ENCODE measurements around the gene BBS4.

BBS4 gene

GRCh38 chr15:72732086-72732485, 46.1 kb downstream of the BBS4 start:
- H3K36me3 ChIP-seq (replicated peaks; ENCODE audit: low read depth, low read length): peaks cover 19% of the 10 kb centered on the region
- TF ChIP-seq CTCF (IDR thresholded peaks at IDR 0.05; ENCODE audit: low read depth, low read length) (no peak), EZH2phosphoT487 (IDR thresholded peaks at IDR 0.05; ENCODE audit: low read depth) (no peak)
- H3K27ac ChIP-seq (ENCODE audit: low read length): no peak overlapping the region
- H2AFZ ChIP-seq (ENCODE audit: low read depth, low read length): no peak overlapping the region
- no peak overlapping the region for H3K9ac ChIP-seq (ENCODE audit: low read length)
- H4K20me1 ChIP-seq (ENCODE audit: insufficient read depth, low read length): 0 out of 2 replicates have a peak, but pooled peaks cover 3% of the 10 kb centered on the region
- no peak overlapping the region for H3K4me2 ChIP-seq (ENCODE audit: low read length)
- H3K79me2 ChIP-seq (ENCODE audit: low read length): no peaks in the 10 kb centered on the region
- no peaks in the 10 kb centered on the region for H3K9me3 ChIP-seq (ENCODE audit: insufficient read depth, low read length)
- no peaks in the 10 kb centered on the region for H3K27me3 ChIP-seq (ENCODE audit: low read depth, low read length)
- H3K4me3 ChIP-seq (ENCODE audit: low read length): no peak overlapping the region
- H3K4me1 ChIP-seq (ENCODE audit: low read length): no peaks in the 10 kb centered on the region

GRCh38 chr15:72732516-72732915, 46.5 kb downstream of the BBS4 start:
- H3K9ac ChIP-seq (ENCODE audit: low read length): no peak overlapping the region
- no peak for TF ChIP-seq CTCF (IDR thresholded peaks at IDR 0.05; ENCODE audit: low read depth, low read length)
- TF ChIP-seq EZH2phosphoT487 (IDR thresholded peaks at IDR 0.05; ENCODE audit: low read depth): no peak
- no peak overlapping the region for H3K4me3 ChIP-seq (ENCODE audit: low read length)

GRCh38 chr15:72733941-72734738, 48.1 kb downstream of the BBS4 start:
- no peak for TF ChIP-seq EZH2phosphoT487 (IDR thresholded peaks at IDR 0.05; ENCODE audit: low read depth)
- no peak for TF ChIP-seq CTCF (IDR thresholded peaks at IDR 0.05; ENCODE audit: low read depth, low read length)
- Histone ChIP-seq H4K20me1 (ENCODE audit: insufficient read depth, low read length) (0 out of 2 replicates have a peak, but pooled peaks cover 3% of the 10 kb centered on the region), H3K4me1 (ENCODE audit: low read length) (peaks cover 5% of the 10 kb centered on the region; the same call in 1 of the 2 replicates), H3K27me3 (ENCODE audit: low read depth, low read length) (no peaks in the 10 kb centered on the region), H3K79me2 (ENCODE audit: low read length) (no peaks in the 10 kb centered on the region), H3K9me3 (ENCODE audit: insufficient read depth, low read length) (no peaks in the 10 kb centered on the region), H3K27ac (ENCODE audit: low read length) (no peak overlapping the region), H3K9ac (ENCODE audit: low read length) (no peak overlapping the region), H3K4me3 (ENCODE audit: low read length) (no peak overlapping the region), H3K4me2 (ENCODE audit: low read length) (no peak overlapping the region), H3K36me3 (replicated peaks; ENCODE audit: low read depth, low read length) (peaks cover 37% of the 10 kb centered on the region), H2AFZ (ENCODE audit: low read depth, low read length) (no peak overlapping the region)

More at GRCh38 chr15:72732516-72732915, 46.5 kb downstream of the BBS4 start:
- Histone ChIP-seq H3K27ac (ENCODE audit: low read length) (no peak overlapping the region), H3K36me3 (replicated peaks; ENCODE audit: low read depth, low read length) (peaks cover 24% of the 10 kb centered on the region), H2AFZ (ENCODE audit: low read depth, low read length) (no peak overlapping the region), H3K79me2 (ENCODE audit: low read length) (no peaks in the 10 kb centered on the region), H3K4me2 (ENCODE audit: low read length) (no peak overlapping the region), H4K20me1 (ENCODE audit: insufficient read depth, low read length) (0 out of 2 replicates have a peak, but pooled peaks cover 3% of the 10 kb centered on the region), H3K4me1 (ENCODE audit: low read length) (no peaks in the 10 kb centered on the region), H3K9me3 (ENCODE audit: insufficient read depth, low read length) (no peaks in the 10 kb centered on the region), H3K27me3 (ENCODE audit: low read depth, low read length) (no peaks in the 10 kb centered on the region)

- TF ChIP-seq EZH2phosphoT487 (IDR thresholded peaks at IDR 0.05; ENCODE audit: low read depth) (no peak), CTCF (IDR thresholded peaks at IDR 0.05; ENCODE audit: low read depth, low read length) (no peak)
- Histone ChIP-seq H3K4me2 (ENCODE audit: low read length) (no peak overlapping the region), H3K27ac (ENCODE audit: low read length) (no peak overlapping the region), H3K9me3 (ENCODE audit: insufficient read depth, low read length) (no peaks in the 10 kb centered on the region), H3K4me1 (ENCODE audit: low read length) (peaks cover 15% of the 10 kb centered on the region), H4K20me1 (ENCODE audit: insufficient read depth, low read length) (peaks cover 7% of the 10 kb centered on the region; the same call in 1 of the 2 replicates), H3K79me2 (ENCODE audit: low read length) (no peaks in the 10 kb centered on the region), H3K4me3 (ENCODE audit: low read length) (no peak overlapping the region), H2AFZ (ENCODE audit: low read depth, low read length) (no peak overlapping the region), H3K27me3 (ENCODE audit: low read depth, low read length) (no peaks in the 10 kb centered on the region), H3K9ac (ENCODE audit: low read length) (no peak overlapping the region), H3K36me3 (replicated peaks; ENCODE audit: low read depth, low read length) (peaks cover 46% of the 10 kb centered on the region)
Measured at GRCh38 chr15:72735111-72735510, 49.1 kb downstream of the BBS4 start.

Measured in OCI-LY3 (cell line).